HG03558 (cell line): ENCODE data around the gene NOD1.
"Not testable (repeated sequence)": the region's sequence is repeated elsewhere in the genome, so short reads cannot be mapped to it uniquely, and the experiment has no call there.

Source experiments
- ATAC-seq: cut with Tn5 transposase; IDR thresholded peaks from one replicate; pipeline ENCODE4 v1.9.1; 2021; ENCODE audit warnings: moderate number of reproducible peaks; ENCODE audit not compliant: unreplicated experiment; ENCODE audit errors: extremely low read depth

The NOD1 gene, protein sequence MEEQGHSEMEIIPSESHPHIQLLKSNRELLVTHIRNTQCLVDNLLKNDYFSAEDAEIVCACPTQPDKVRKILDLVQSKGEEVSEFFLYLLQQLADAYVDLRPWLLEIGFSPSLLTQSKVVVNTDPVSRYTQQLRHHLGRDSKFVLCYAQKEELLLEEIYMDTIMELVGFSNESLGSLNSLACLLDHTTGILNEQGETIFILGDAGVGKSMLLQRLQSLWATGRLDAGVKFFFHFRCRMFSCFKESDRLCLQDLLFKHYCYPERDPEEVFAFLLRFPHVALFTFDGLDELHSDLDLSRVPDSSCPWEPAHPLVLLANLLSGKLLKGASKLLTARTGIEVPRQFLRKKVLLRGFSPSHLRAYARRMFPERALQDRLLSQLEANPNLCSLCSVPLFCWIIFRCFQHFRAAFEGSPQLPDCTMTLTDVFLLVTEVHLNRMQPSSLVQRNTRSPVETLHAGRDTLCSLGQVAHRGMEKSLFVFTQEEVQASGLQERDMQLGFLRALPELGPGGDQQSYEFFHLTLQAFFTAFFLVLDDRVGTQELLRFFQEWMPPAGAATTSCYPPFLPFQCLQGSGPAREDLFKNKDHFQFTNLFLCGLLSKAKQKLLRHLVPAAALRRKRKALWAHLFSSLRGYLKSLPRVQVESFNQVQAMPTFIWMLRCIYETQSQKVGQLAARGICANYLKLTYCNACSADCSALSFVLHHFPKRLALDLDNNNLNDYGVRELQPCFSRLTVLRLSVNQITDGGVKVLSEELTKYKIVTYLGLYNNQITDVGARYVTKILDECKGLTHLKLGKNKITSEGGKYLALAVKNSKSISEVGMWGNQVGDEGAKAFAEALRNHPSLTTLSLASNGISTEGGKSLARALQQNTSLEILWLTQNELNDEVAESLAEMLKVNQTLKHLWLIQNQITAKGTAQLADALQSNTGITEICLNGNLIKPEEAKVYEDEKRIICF

DNA sequence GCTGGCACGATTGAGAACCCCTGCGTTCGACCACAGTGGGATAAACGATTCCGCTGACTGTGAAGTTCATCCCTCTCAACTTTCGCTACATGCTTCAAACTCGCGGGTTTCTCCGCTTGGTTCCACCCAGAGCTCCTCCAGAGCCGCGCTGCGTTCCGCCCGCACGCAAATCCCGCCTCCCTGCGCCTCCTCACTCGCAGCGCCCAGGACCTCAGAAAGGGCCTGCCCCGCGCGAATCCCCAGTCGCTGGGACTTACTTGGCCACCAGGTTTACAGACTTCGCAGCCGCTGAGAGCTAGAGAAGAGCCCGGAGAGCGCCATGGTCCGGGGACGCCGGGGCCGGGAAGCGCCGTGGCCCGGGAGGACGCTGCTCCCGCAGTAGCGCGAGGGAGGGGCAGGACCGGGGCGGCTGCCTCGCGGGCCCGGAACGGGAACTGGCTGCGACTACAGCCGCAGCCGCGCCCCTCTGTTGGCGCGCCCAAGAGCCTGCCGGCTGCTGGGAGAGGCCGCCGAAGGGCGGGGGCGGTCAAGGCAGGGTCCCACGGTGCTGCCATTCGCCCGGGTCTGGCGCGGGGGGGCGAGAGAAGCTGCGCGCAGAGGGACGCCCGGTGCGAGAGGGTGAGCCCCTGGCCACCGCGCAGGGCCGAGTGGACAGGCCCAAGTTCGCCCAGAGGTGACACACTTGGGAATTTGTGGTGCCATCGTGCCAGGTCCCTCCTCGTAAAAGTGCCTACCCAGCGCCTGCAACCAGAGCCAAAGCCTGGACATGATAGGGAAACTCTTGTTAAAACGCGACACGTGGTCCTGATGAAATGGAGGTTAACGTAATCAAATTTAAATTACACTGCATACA, at the start of gene NOD1:
Gene NOD1, minus strand, starts transcription at position 436 of the 853 bp plus-strand sequence. CDS start 21,863 bp downstream, outside the sequence.
- ATAC-seq = peak; percentile 70

GRCh38 chr7:30527297-30527696, 48.7 kb upstream of the NOD1 start:
- ATAC-seq = not testable (repeated sequence)

- ATAC-seq = no peak
Observed at GRCh38 chr7:30526163-30526562, 47.6 kb upstream of the NOD1 start.

- no peak for ATAC-seq
Observed at GRCh38 chr7:30525429-30525828, 46.8 kb upstream of the NOD1 start.

GRCh38 chr7:30524545-30524944, 46.0 kb upstream of the NOD1 start:
- no peak for ATAC-seq

GRCh38 chr7:30523466-30523865, 44.9 kb upstream of the NOD1 start:
- ATAC-seq = no peak

GRCh38 chr7:30522159-30522558, 43.6 kb upstream of the NOD1 start:
- ATAC-seq = no peak

- no peak for ATAC-seq
Observed at GRCh38 chr7:30521532-30521931, 42.9 kb upstream of the NOD1 start.

DNA sequence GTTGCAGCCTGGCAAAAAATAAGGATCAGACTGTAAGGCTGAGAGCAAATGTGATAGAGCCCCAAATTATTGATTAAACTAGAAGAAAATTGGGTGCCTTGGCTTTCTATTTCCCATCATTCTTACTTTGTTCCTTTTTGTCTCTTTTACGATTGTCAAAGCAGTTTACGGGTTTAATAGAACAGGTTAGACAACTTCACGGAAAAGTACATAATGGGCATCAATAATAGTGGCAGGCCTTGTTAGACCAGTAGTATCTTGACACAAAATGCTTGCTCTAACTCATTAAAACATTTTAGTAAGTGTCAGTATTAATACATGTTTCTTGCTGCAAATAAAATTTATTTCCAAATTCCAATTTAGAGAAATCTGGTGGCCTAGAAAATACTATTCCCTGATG, 40.5 kb upstream of the NOD1 start:
- ATAC-seq = no peak

- ATAC-seq = no peak
Observed at GRCh38 chr7:30515761-30516160, 37.2 kb upstream of the NOD1 start.

- ATAC-seq = no peak
Observed at GRCh38 chr7:30514776-30515175, 36.2 kb upstream of the NOD1 start.

DNA sequence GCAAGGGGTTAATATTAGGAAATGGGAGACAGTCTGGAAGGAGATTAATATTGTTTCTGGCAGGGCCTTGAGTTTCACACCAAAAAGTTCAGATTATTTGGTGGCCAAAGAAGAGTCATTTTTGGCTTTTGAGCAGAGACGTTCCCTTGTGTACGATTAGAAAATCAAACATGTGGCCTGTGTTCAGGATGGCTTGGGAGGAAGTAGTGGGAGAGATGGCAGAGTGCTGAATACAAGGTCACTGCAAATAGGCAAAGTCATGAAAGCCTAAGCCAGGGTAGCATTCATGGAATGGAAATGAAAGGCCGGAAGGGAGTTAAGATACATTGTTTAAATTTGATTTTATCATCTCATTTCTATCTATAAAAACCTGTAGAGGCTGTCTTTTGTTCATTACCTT, 35.6 kb upstream of the NOD1 start:
- ATAC-seq = no peak

DNA sequence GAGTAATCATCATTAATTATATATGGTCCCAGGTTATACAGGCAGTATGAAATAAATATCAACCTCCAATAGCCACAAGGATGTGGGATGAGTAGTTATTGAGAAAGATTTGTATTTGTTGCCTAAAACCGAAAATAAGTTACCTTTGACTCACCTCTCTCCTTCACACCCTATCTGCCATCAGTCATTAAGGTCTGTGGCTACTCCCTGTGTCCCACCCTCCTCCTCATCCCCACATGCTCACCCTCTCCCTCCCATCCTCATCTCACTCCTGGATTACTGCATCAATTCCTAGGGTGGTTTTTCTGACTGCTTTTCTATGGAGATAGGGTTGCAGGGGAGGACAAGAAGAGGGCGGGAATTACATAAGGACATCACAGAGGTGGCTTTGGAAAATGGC, 35.2 kb upstream of the NOD1 start:
- no peak for ATAC-seq

DNA sequence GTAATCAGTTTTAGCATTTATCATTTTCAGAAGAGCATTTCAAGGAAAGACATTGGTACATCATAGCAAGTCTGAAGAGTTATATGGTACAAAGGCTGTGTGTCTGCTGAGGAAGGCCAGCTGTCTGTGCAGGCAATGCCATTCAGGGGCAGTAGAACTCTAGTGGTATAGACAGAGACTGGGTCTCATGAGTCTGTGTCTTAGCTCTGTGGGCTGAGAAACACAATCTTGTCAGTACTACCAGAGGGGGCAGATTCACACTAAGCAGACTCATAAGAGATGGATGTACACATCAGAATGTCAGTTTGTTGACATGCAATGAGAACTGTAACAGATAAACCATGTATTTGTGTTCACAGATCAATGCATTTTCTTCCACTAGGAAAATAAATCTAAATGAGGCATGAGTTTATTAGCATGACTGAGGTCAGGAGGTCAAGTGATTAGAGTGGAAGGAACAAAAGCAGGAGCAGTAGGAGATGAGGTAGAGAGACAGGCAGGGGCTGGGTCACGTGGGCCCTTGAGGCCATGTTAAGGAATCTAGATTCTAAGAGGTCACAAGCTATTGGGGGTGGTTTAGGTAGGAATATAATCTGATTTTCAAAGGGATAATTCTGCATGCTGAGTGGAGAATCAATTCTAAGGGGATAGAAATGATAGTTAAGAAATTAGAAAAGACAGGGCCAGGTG, 33.5 kb upstream of the NOD1 start:
- ATAC-seq = no peak

DNA sequence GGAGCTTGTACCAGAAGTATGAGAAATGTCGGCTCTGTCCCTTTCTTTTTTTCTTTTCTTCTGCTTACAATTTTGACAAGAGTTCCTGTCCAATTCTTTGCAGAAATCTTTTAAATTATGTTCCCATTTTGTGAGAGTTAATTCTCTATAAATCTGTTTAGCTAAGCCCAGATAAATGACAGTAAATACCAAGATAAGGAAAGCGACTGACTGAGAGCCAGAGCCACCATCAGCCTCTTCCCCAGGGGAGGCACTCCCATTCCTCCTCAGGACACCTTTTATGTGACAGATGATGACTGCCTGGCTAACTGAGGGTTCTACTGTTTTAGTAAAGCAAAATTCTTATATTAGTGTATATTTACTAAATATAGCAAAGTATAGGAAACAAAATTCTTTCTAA, 32.9 kb upstream of the NOD1 start:
- ATAC-seq = no peak

GRCh38 chr7:30510124-30511075, 31.8 kb upstream of the NOD1 start:
- ATAC-seq = no peak

GRCh38 chr7:30509171-30509857, 30.7 kb upstream of the NOD1 start:
- ATAC-seq = not testable (repeated sequence)

GRCh38 chr7:30507346-30507900, 28.8 kb upstream of the NOD1 start:
- ATAC-seq = not testable (repeated sequence)
